ENCODE data around the gene GTF2H4.

GTF2H4 gene

DNA sequence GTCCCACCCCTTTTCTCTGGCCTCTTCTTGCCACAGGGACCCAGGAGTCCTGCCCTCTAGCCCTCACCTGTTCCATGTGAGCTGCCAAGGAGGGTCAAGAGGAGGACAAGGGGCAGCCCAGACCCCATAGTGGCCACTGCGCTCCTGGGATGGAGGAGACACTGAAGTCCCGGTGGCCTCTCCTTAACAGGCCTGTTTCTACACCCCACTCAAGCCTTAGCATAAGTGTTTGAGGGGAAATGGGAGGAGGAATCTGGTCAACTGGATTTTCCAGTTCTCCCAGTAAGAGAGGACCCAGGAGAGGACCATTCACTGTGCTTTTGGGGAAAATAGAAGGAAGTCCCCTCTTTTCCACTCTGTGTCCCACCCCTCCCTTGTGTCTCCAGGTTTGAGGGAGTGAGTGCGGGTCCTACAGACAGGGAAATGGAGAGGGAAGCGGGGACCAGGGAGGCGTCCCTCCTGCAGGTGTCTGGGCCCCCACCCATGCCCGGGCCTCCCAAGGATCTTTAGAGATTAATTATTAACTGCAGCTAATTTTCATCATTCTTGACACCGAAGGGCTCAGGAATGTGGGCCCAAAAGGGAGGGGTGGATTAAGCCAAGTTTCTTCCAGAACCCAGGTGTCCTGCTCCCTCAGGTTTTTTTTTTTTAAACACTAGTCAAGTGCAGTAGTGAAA, 24.1 kb downstream of the GTF2H4 start, which contains the start of gene SFTA2:
Gene SFTA2 (minus strand): TSS at position 202 of the 677 bp plus-strand sequence. CDS start 74 bp downstream, at position 128.
- H3K4me3 ChIP-seq (ENCODE audit: low read depth in 1 of 2, low read length in 1 of 2), result no peak within 1 kb of the TSS
- no peaks in the 10 kb centered on the region for H3K4me1 ChIP-seq (ENCODE audit: control insufficient read depth in 1 of 2, insufficient read depth in 1 of 2, low read depth in 1 of 2, low read length in 1 of 2)
- H3K9me3 ChIP-seq, result no peaks in the 10 kb centered on the region
- H3K27me3 ChIP-seq, result peaks cover 21% of the 10 kb centered on the region
- TF ChIP-seq, protein P1, sequence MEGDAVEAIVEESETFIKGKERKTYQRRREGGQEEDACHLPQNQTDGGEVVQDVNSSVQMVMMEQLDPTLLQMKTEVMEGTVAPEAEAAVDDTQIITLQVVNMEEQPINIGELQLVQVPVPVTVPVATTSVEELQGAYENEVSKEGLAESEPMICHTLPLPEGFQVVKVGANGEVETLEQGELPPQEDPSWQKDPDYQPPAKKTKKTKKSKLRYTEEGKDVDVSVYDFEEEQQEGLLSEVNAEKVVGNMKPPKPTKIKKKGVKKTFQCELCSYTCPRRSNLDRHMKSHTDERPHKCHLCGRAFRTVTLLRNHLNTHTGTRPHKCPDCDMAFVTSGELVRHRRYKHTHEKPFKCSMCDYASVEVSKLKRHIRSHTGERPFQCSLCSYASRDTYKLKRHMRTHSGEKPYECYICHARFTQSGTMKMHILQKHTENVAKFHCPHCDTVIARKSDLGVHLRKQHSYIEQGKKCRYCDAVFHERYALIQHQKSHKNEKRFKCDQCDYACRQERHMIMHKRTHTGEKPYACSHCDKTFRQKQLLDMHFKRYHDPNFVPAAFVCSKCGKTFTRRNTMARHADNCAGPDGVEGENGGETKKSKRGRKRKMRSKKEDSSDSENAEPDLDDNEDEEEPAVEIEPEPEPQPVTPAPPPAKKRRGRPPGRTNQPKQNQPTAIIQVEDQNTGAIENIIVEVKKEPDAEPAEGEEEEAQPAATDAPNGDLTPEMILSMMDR (IDR thresholded peaks at IDR 0.05), result no peak
- H3K36me3 ChIP-seq, result no peaks in the 10 kb centered on the region
- H3K27ac ChIP-seq, result no peak within 1 kb of the TSS

DNA sequence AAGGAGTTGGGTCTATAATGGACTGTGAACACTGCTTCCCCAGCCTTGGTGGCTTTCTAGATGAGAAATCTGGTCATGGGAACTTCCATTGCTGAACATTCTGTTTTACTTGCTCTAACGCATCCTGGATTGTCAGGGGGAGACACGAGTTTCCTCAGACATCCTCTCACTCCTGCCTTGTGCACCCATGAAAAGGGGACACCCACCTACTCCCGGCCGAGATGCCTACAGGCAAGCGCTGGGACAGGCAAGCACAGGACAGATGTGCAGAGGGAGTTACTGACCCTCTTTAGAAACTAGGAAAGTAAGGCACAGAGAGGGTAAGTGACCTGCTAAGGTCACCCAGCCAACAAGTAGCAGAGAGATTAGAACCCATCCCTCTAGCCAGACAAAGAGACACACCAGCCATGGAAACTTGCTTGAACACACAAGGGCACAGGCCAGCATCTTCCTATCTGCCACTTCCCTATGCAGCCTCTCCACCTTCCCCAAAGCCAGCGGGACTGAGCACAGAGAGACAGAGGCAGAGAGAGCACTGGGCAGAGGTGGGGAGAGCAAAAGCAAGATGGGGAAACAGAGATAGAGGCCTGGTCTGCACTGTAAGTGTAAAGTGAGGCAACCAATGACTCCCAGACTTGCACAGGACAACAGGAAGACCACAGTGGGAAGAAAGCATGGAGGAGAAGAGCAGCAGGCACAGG, 24.8 kb downstream of the GTF2H4 start:
- TF ChIP-seq, protein P1 (IDR thresholded peaks at IDR 0.05), result no peak
- no peaks in the 10 kb centered on the region for H3K9me3 ChIP-seq
- no peaks in the 10 kb centered on the region for H3K36me3 ChIP-seq
- peaks cover 29% of the 10 kb centered on the region for H3K27me3 ChIP-seq
- H3K4me3 ChIP-seq (ENCODE audit: low read depth in 1 of 2, low read length in 1 of 2), result no peak overlapping the region
- H3K4me1 ChIP-seq (ENCODE audit: control insufficient read depth in 1 of 2, insufficient read depth in 1 of 2, low read depth in 1 of 2, low read length in 1 of 2), result no peaks in the 10 kb centered on the region
- no peak overlapping the region for H3K27ac ChIP-seq

DNA sequence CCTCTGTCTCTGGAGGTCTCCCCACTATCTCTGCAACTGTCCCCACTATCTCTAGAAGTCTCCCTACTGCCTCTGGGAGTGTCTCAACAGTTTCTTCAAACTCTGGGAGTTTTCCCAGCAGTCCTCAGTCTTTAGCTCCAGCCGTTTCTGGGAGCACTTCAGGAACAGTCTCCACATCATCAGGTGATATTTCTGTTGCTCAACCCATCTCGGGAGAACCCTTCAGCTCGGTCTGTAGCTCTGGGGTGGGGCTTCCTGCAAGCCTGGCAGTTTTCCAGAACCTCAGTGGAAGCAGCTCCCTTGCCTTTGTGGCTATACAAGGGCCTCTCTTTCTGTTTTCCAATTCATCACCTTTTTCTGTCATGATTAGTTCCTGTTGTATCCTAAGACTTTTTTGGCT, 27.0 kb downstream of the GTF2H4 start:
- peaks cover 37% of the 10 kb centered on the region for H3K27me3 ChIP-seq
- no peak overlapping the region for H3K4me3 ChIP-seq (ENCODE audit: low read depth in 1 of 2, low read length in 1 of 2)
- no peaks in the 10 kb centered on the region for H3K36me3 ChIP-seq
- H3K4me1 ChIP-seq (ENCODE audit: control insufficient read depth in 1 of 2, insufficient read depth in 1 of 2, low read depth in 1 of 2, low read length in 1 of 2), result no peaks in the 10 kb centered on the region
- H3K27ac ChIP-seq, result no peak overlapping the region
- TF ChIP-seq, protein P1 (IDR thresholded peaks at IDR 0.05), result no peak
- no peaks in the 10 kb centered on the region for H3K9me3 ChIP-seq

DNA sequence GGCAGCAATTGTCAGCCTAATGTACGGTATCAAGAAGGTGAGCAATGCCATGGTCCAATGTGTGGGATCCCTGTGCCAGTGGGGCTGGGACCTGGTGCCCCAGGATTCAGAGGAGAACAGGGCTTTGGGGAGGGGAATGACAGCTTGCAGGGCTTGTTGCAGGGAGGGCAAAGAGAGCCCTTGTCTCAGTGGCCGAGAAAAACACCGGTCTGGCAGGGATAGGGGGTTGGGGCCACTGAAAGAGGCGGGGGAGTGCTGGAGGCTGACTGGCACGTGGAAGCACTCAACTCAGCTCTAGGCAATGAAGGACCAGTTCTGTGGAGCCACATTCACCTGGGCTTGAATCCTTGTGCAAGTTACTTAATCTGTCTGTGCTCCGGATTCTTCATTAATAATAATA, 29.3 kb downstream of the GTF2H4 start:
- TF ChIP-seq, protein P1 (IDR thresholded peaks at IDR 0.05), result no peak
- no peak overlapping the region for H3K4me3 ChIP-seq (ENCODE audit: low read depth in 1 of 2, low read length in 1 of 2)
- no peaks in the 10 kb centered on the region for H3K36me3 ChIP-seq

DNA sequence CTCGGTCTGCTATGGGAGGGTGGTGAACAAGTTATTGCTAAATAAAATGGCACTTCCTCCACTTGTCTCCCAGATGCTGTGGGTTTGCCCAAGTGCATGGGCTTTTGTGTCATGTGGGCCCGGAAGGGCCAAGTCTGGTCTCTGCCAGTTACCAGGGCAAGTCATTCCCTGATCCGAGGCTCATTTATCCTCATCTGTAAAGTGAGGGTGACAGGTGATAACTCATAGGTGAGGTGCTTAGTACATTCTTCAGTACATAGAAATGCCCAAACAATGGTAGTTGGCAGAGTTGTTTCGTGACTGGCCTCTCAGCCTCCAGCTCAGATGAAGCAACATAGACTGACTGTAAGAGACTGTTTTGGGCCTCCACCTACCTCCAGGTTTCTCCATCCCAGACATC, 30.7 kb downstream of the GTF2H4 start:
- Histone ChIP-seq H3K4me3 (ENCODE audit: low read depth in 1 of 2, low read length in 1 of 2) (no peak overlapping the region), H3K27me3 (peaks cover 57% of the 10 kb centered on the region), H3K27ac (no peak overlapping the region), H3K36me3 (no peaks in the 10 kb centered on the region), H3K4me1 (ENCODE audit: control insufficient read depth in 1 of 2, insufficient read depth in 1 of 2, low read depth in 1 of 2, low read length in 1 of 2) (no peaks in the 10 kb centered on the region), H3K9me3 (no peaks in the 10 kb centered on the region)
- TF ChIP-seq, protein P1 (IDR thresholded peaks at IDR 0.05), result no peak

More for the DNA sequence above, 29.3 kb downstream of the GTF2H4 start:
- Histone ChIP-seq H3K4me1 (ENCODE audit: control insufficient read depth in 1 of 2, insufficient read depth in 1 of 2, low read depth in 1 of 2, low read length in 1 of 2) (no peaks in the 10 kb centered on the region), H3K27ac (no peak overlapping the region), H3K9me3 (no peaks in the 10 kb centered on the region), H3K27me3 (peaks cover 42% of the 10 kb centered on the region)
